ENCODE results near the gene VPS33B. TPM values are rescaled to one million over a fixed set of nuclear protein-coding genes. Genes with fewer than 3 reads are reported as not detected.
A peak's percentile ranks its signal among the peaks of the same experiment; 100 is the strongest.

The VPS33B gene
- total RNA-seq, 1 experiment from 2014 or later, result 14.6 TPM

DNA sequence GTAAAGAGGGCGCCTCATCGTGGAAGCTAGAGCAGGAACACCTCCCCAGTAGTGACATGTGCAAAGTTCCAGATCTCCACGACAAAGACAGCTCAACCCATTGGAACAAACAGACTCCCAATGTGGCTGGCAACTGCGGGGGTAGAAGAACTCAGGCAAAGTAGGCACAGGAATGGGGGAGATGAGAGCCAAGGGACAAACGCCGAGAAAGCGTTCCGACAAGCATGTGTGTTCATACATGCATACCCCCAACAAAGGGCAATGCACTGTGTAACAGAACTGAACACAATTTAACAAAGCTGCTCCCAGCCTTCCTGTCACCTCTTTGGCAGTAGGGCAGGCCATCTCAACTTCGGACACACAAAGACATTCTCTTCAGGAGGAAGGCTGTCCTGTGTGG lies 56.1 kb downstream of the VPS33B start:
- Histone ChIP-seq H3K9me3 (no peaks in the 10 kb centered on the region), H3K4me3 (no peak overlapping the region), H3K36me3 (peaks cover 91% of the 10 kb centered on the region), H3K27me3 (no peaks in the 10 kb centered on the region)
- DNase-seq, result no peak

- no peaks in the 10 kb centered on the region for H3K9me3 ChIP-seq
- no peak overlapping the region for H3K4me3 ChIP-seq
- no peaks in the 10 kb centered on the region for H3K27me3 ChIP-seq
- H3K36me3 ChIP-seq, result peaks cover 68% of the 10 kb centered on the region
- no peak for DNase-seq
Measured at GRCh38 chr15:90962021-90962420, 60.4 kb downstream of the VPS33B start.

GRCh38 chr15:90960298-90961091 lies 61.9 kb downstream of the VPS33B start:
- Histone ChIP-seq H3K36me3 (peaks cover 58% of the 10 kb centered on the region), H3K4me3 (no peak overlapping the region), H3K9me3 (no peaks in the 10 kb centered on the region), H3K27me3 (no peaks in the 10 kb centered on the region)
- no peak for DNase-seq

GRCh38 chr15:90959894-90960293 lies 62.5 kb downstream of the VPS33B start:
- DNase-seq, result peak; percentile 55

DNA sequence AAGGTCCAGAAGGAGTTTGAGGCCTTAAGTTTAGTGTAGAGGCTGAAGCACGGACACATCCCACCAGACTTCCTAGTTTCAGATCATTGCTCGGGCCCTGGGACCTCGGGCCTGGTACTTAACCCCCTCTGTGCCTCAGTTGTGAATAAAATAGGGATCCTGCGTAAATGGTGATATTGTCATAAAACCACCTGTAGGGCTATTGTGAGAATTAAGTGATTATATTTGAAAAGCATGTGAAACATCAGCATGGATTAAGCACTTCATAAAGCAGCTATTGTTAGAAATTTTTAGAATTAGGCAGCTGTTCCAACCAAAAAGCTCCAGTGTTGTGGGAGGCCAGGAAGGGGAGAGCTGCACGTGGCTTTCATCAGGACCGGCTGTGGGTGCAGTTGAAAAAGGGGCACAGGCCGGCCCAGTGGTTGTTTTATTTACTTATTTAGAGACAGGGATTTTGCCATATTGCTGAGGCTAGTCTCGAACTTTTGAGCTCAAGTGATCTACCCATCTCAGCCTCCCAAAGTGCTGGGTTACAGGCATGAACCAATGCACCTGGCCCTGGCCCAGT lies 63.3 kb downstream of the VPS33B start:
- Histone ChIP-seq H3K27me3 (no peaks in the 10 kb centered on the region), H3K4me3 (no peak overlapping the region), H3K36me3 (peaks cover 50% of the 10 kb centered on the region), H3K9me3 (no peaks in the 10 kb centered on the region)
- DNase-seq, result no peak

More at GRCh38 chr15:90959894-90960293, 62.5 kb downstream of the VPS33B start:
- Histone ChIP-seq H3K36me3 (peaks cover 55% of the 10 kb centered on the region), H3K9me3 (no peaks in the 10 kb centered on the region), H3K4me3 (no peak overlapping the region), H3K27me3 (no peaks in the 10 kb centered on the region)

GRCh38 chr15:90957791-90958190 lies 64.6 kb downstream of the VPS33B start:
- H3K4me3 ChIP-seq, result no peak overlapping the region
- DNase-seq, result no peak
- no peaks in the 10 kb centered on the region for H3K27me3 ChIP-seq
- peaks cover 46% of the 10 kb centered on the region for H3K36me3 ChIP-seq
- H3K9me3 ChIP-seq, result no peaks in the 10 kb centered on the region

- DNase-seq, result no peak
- Histone ChIP-seq H3K27me3 (no peaks in the 10 kb centered on the region), H3K4me3 (no peak overlapping the region), H3K36me3 (peaks cover 46% of the 10 kb centered on the region), H3K9me3 (no peaks in the 10 kb centered on the region)
Measured at GRCh38 chr15:90957031-90957790, 65.2 kb downstream of the VPS33B start.

GRCh38 chr15:90956274-90957030 lies 65.9 kb downstream of the VPS33B start:
- no peaks in the 10 kb centered on the region for H3K9me3 ChIP-seq
- H3K27me3 ChIP-seq, result no peaks in the 10 kb centered on the region
- peaks cover 45% of the 10 kb centered on the region for H3K36me3 ChIP-seq
- no peak overlapping the region for H3K4me3 ChIP-seq
- no peak for DNase-seq

DNA sequence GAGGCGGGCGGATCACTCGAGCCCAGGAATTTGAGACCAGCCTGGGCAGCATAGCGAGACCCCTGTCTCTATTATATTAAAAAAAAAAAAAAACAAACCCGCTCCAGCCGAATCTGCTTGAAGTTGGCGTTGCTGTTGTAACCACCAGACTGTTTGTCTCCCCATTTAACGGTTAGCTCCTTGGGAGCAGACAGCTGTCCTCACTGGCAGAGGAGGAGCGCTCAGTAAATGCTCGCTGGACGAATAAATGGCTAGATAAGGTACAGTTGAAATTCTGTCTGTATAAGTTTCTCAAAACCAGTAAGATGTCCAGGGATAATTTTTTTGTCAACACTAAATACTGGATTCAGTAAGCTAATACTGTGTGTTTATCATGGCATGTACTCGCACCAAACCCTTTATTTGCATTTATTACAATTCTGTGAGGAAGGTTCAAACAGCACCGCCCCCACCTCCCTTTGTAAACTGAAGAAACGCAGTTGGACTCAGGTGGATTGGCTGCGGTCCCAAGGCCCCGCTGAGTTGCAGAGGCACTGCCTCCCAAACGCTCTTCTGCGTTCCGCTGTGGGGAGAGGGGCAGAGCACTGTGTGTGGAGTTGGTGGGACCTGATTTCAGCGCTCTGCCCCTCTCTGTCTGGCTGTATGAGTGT lies 66.6 kb downstream of the VPS33B start:
- no peaks in the 10 kb centered on the region for H3K9me3 ChIP-seq
- DNase-seq, result no peak
- H3K4me3 ChIP-seq, result peak overlapping the region; percentile 89
- H3K27me3 ChIP-seq, result no peaks in the 10 kb centered on the region
- H3K36me3 ChIP-seq, result peaks cover 44% of the 10 kb centered on the region

GRCh38 chr15:90954712-90955623 lies 67.4 kb downstream of the VPS33B start, which contains the start of gene RCCD1:
TSS of gene RCCD1 (plus strand) at chr15:90954884. CDS start at chr15:90956735, 1,851 bp downstream.
- H3K27me3 ChIP-seq, result no peaks in the 10 kb centered on the region
- no peaks in the 10 kb centered on the region for H3K9me3 ChIP-seq
- H3K36me3 ChIP-seq, result peaks cover 48% of the 10 kb centered on the region
- H3K4me3 ChIP-seq, result peak within 1 kb of the TSS; percentile 89
- peak; percentile 97 for DNase-seq

DNA sequence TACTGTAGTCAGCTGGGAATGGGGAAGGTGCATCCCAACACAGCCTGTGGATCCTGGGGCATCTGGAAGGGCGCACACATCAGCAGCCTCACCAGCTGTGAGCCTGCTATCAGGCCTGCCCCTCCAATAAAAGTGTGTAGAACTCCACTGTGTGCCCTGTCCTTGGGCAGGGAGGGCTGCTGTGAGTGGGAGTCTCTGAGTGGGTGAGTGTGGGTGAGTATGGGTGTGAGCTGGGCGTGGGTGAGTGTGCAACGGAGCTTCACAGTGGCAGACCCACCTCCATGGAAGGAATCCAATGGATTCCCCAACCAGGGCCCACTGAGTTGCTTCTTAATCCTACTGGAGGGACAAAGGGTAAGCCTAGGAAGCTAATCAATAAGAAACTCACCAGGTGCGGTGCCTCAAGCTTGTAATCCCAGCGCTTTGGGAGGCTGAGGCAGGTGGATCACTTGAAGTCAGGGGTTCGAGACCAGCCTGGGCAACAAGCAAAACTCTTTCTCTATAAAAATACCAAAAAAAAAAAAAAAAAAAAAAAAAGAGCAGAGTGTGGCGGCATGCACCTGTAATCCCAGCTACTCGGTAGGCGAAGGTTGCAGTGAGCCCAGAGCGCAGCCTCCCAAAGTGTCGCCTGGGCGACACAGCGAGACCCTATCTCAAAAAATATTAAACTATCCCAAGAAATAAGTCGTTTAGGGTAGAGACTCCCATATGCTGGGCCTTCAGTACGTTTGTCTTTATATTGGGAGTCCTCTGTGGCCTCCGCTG lies 68.3 kb downstream of the VPS33B start:
- Histone ChIP-seq H3K36me3 (peaks cover 53% of the 10 kb centered on the region), H3K9me3 (no peaks in the 10 kb centered on the region), H3K4me3 (no peak overlapping the region; the same call in 1 of the 2 replicates), H3K27me3 (no peaks in the 10 kb centered on the region)
- no peak for DNase-seq

DNA sequence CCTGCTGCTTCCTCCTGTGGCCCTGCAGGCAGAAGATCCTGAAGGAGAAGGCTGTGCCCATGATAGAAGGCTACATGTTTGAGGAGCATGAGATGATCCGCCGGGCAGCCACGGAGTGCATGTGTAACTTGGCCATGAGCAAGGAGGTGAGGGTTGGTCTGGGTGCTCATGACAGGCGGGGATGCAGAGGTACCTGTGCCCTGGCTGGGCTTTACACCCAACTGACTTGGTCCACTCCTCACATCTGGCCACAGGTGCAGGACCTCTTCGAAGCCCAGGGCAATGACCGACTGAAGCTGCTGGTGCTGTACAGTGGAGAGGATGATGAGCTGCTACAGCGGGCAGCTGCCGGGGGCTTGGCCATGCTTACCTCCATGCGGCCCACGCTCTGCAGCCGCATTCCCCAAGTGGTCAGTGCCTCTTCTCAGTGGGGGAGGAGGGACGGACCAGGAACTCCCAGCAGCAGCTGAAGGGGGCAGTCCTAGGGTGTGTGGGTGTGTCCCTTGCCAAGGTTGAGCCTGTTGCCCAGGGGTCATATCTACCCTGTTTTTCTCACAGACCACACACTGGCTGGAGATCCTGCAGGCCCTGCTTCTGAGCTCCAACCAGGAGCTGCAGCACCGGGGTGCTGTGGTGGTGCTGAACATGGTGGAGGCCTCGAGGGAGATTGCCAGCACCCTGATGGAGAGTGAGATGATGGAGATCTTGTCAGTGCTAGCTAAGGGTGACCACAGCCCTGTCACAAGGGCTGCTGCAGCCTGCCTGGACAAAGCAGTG lies 69.3 kb downstream of the VPS33B start:
- Histone ChIP-seq H3K27me3 (no peaks in the 10 kb centered on the region), H3K9me3 (no peaks in the 10 kb centered on the region), H3K4me3 (no peak overlapping the region), H3K36me3 (peaks cover 57% of the 10 kb centered on the region)
- DNase-seq, result no peak

GRCh38 chr15:90950676-90951075 lies 71.7 kb downstream of the VPS33B start:
- Histone ChIP-seq H3K36me3 (peaks cover 69% of the 10 kb centered on the region), H3K9me3 (no peaks in the 10 kb centered on the region), H3K4me3 (no peak overlapping the region), H3K27me3 (no peaks in the 10 kb centered on the region)
- DNase-seq, result no peak
